Parathyroid adenoma (tissue), 2 donors: ENCODE data around the gene PTCH1.

ENCODE experiments used
- H2AFZ ChIP-seq: fragments of 300-600 bp; sonication (generic); one replicate; pipeline ENCODE4 v1.7.0; 2017; ENCODE audit warnings: antibody characterized with exemption, mild to moderate bottlenecking
- H3K27ac ChIP-seq: fragments of 300-600 bp; sonication (generic); one replicate; pipeline ENCODE4 v1.7.0; 2017
- H3K27me3 ChIP-seq: fragments of 300-600 bp; sonication (generic); one replicate; pipeline ENCODE4 v1.7.0; 2017; ENCODE audit warnings: low read length; ENCODE audit not compliant: control insufficient read depth, insufficient read depth
- H3K36me3 ChIP-seq: fragments of 300-600 bp; sonication (generic); one replicate; pipeline ENCODE4 v1.7.0; 2017; ENCODE audit warnings: low read length; ENCODE audit not compliant: control insufficient read depth, insufficient read depth
- H3K4me1 ChIP-seq: fragments of 300-600 bp; sonication (generic); one replicate; pipeline ENCODE4 v1.7.0; 2017; ENCODE audit warnings: control low read depth
- H3K4me2 ChIP-seq: fragments of 300-600 bp; sonication (generic); one replicate; pipeline ENCODE4 v1.7.0; 2017; ENCODE audit warnings: low read length
- H3K4me3 ChIP-seq: fragments of 300-600 bp; sonication (generic); one replicate; pipeline ENCODE4 v1.7.0; 2017; ENCODE audit warnings: low read depth, low read length
- H3K79me2 ChIP-seq: fragments of 300-600 bp; sonication (generic); one replicate; pipeline ENCODE4 v1.7.0; 2017; ENCODE audit warnings: control low read depth
- H3K9ac ChIP-seq: fragments of 300-600 bp; sonication (generic); one replicate; pipeline ENCODE4 v1.7.0; 2017; ENCODE audit warnings: mild to moderate bottlenecking
- H3K9me3 ChIP-seq: fragments of 300-600 bp; sonication (generic); one replicate; pipeline ENCODE4 v1.7.0; 2017; ENCODE audit warnings: low read length; ENCODE audit not compliant: control insufficient read depth
- TF ChIP-seq, protein P1 (sequence below): fragments of 300-600 bp; sonication (generic); IDR thresholded peaks from one replicate; pipeline ENCODE4 v1.7.0; 2017; ENCODE audit warnings: antibody characterized with exemption, mild to moderate bottlenecking
- donor health status: primary hyperparathyroidism.

The PTCH1 gene

DNA sequence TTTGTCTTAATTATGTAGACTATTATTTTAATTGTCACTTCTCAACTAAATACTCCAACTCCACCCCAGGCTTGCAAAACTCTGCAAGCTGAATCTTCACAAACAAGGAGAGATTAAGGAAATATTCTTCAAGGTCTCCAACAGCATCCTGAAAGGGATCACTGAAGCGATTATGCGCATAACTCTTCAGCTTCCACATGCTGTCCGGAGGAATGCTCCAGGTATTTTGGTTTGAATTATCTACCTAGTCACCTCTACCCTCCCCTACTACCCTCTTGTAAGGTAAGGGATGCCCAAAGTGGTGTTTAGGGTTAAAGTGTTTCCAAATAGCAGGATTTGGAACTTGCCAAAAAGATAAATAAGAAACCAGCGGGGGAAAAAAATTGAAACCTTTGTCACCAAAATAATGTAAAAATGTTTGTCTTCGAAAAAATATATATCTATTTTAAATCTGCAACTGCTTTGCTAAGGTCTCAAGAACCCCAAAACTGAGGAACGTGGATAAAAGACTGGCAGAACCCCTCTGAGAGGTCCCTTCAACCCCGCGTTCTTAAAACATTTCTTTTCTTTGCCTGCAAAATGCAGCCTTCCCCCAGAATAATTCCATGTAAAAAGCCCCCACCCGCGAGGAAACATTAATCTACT is 11.6 kb downstream of the PTCH1 start:
- Histone ChIP-seq H3K27me3 (no peaks in the 10 kb centered on the region), H3K4me2 (peak overlapping the region; percentile 56), H3K79me2 (no peaks in the 10 kb centered on the region), H2AFZ (no peak overlapping the region), H3K9me3 (no peaks in the 10 kb centered on the region), H3K9ac (no peak overlapping the region), H3K27ac (no peak overlapping the region), H3K4me3 (peak overlapping the region; percentile 15), H3K4me1 (no peaks in the 10 kb centered on the region), H3K36me3 (no peaks in the 10 kb centered on the region)
- TF ChIP-seq, protein P1, sequence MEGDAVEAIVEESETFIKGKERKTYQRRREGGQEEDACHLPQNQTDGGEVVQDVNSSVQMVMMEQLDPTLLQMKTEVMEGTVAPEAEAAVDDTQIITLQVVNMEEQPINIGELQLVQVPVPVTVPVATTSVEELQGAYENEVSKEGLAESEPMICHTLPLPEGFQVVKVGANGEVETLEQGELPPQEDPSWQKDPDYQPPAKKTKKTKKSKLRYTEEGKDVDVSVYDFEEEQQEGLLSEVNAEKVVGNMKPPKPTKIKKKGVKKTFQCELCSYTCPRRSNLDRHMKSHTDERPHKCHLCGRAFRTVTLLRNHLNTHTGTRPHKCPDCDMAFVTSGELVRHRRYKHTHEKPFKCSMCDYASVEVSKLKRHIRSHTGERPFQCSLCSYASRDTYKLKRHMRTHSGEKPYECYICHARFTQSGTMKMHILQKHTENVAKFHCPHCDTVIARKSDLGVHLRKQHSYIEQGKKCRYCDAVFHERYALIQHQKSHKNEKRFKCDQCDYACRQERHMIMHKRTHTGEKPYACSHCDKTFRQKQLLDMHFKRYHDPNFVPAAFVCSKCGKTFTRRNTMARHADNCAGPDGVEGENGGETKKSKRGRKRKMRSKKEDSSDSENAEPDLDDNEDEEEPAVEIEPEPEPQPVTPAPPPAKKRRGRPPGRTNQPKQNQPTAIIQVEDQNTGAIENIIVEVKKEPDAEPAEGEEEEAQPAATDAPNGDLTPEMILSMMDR = no peak

- H3K9ac ChIP-seq = no peak overlapping the region
- no peak overlapping the region for H2AFZ ChIP-seq
Measured at GRCh38 chr9:95504053-95504963, 12.5 kb downstream of the PTCH1 start.

GRCh38 chr9:95503369-95503768 is 13.4 kb downstream of the PTCH1 start:
- no peak overlapping the region for H3K9ac ChIP-seq
- no peak overlapping the region for H3K27ac ChIP-seq
- TF ChIP-seq, protein P1 = no peak
- no peak overlapping the region for H3K4me3 ChIP-seq
- no peaks in the 10 kb centered on the region for H3K4me1 ChIP-seq
- H3K9me3 ChIP-seq = no peaks in the 10 kb centered on the region
- no peaks in the 10 kb centered on the region for H3K79me2 ChIP-seq
- no peak overlapping the region for H3K4me2 ChIP-seq
- no peaks in the 10 kb centered on the region for H3K27me3 ChIP-seq
- H2AFZ ChIP-seq = no peak overlapping the region
- H3K36me3 ChIP-seq = no peaks in the 10 kb centered on the region

More at GRCh38 chr9:95504053-95504963, 12.5 kb downstream of the PTCH1 start:
- Histone ChIP-seq H3K9me3 (no peaks in the 10 kb centered on the region), H3K27ac (no peak overlapping the region), H3K79me2 (no peaks in the 10 kb centered on the region), H3K4me1 (no peaks in the 10 kb centered on the region), H3K4me3 (no peak overlapping the region), H3K36me3 (no peaks in the 10 kb centered on the region), H3K27me3 (no peaks in the 10 kb centered on the region), H3K4me2 (no peak overlapping the region)
- TF ChIP-seq, protein P1 = no peak

DNA sequence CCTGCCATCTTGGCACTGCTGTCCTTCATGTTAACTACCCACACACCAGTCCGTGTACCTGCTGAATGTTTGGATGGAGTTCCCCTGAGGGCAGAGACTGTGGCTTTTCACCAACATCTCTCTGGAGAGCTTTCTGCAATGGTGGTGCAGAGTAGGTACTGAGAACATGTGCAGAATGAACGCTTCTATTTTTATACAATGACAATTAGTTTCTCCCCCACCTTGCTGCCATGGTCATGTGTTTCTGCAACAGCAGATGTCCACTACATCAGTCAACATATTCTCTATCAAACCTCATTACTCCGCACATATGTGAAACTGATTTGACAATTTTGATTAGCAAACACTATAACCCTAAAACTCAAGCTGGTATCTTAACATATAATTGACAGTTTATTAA is 14.5 kb downstream of the PTCH1 start:
- no peak overlapping the region for H3K27ac ChIP-seq
- H3K27me3 ChIP-seq = no peaks in the 10 kb centered on the region
- H3K36me3 ChIP-seq = no peaks in the 10 kb centered on the region
- no peaks in the 10 kb centered on the region for H3K4me1 ChIP-seq
- H3K4me3 ChIP-seq = no peak overlapping the region
- no peaks in the 10 kb centered on the region for H3K79me2 ChIP-seq
- TF ChIP-seq, protein P1 = no peak
- H3K4me2 ChIP-seq = no peak overlapping the region
- H3K9ac ChIP-seq = no peak overlapping the region
- H3K9me3 ChIP-seq = no peaks in the 10 kb centered on the region
- no peak overlapping the region for H2AFZ ChIP-seq
